Stromal cell of bone marrow (primary cell): ENCODE measurements around the gene PGGT1B.

Experiments
- DNase-seq: peaks from one replicate; pipeline ENCODE4 v3.0.0-alpha.2; 2012; ENCODE audit warnings: low read depth

The PGGT1B gene

DNA sequence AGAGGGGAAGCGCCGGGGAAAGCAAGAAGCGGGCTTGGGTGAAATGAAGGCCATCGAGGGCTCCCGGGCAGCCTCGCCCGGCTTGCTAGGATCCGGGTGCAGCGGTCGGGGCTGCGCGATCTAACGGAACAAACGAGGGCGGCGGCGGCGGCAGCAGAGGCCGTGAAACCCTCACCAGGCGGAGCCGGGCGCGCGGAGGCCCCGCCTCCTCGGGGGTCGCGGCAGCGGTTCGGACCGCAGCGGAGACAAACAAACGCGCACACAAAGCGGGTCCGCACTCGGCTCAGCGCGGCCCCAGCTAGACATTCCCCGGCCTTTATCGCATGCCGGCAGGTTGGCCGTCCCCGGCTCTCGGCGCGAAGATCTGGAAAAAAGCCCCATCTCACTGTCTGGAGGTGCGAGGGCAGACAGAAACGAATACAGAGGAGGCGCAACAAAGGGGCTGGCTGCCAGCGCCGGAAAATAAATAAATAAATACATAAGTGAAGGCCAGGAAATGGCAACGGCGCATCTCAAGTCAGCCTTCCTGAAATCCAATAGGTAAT, 82.4 kb downstream of the PGGT1B start:
- no peak for DNase-seq

DNA sequence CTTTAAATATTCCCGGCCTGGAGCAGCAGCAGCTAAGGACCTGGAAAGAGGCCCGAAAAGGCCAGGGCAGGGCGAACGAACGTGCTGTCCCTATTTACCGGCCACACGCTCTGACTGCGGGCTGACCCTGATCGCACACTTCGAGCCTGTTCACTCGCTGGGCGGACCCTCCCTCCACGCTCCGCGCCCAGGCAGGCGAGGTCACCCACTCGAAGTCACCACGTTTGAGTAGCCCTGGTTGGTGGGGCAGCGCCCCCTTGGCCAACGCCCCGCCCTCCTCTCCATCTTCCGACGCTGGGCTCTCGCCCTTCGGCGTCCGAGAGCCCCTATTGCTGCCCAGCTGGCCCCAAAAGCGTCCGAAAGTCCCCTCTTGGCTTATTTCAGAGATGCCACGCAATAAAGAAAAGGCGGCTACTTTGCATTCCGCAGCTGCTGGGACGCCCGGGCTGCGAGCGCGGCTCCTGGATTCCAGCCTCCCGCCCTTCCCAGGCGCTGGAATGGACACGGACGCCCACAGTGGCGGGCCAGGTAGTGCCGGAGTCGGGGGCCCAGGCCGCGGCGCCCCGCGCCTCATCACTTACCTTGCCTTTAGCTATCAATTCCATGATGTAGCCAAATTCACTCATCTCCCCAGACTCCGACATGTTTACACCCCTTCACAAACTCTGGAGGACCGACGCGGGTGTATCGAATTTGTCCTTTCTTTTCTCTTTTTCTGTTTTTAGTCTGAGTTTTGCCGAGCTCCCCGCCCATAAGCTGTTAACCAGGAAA, 83.1 kb downstream of the PGGT1B start:
- no peak for DNase-seq

GRCh38 chr5:115179030-115179393, 83.7 kb downstream of the PGGT1B start:
- DNase-seq, result no peak

GRCh38 chr5:115170929-115171510, 91.7 kb downstream of the PGGT1B start:
- DNase-seq, result no peak

GRCh38 chr5:115170134-115170928, 92.3 kb downstream of the PGGT1B start:
- no peak for DNase-seq

GRCh38 chr5:115169487-115170133, 93.1 kb downstream of the PGGT1B start, which contains the start of gene TRIM36:
TRIM36 (minus strand) TSS chr5:115169908; CDS start chr5:115169634, 274 bp downstream.
- DNase-seq, result peak; percentile 59

DNA sequence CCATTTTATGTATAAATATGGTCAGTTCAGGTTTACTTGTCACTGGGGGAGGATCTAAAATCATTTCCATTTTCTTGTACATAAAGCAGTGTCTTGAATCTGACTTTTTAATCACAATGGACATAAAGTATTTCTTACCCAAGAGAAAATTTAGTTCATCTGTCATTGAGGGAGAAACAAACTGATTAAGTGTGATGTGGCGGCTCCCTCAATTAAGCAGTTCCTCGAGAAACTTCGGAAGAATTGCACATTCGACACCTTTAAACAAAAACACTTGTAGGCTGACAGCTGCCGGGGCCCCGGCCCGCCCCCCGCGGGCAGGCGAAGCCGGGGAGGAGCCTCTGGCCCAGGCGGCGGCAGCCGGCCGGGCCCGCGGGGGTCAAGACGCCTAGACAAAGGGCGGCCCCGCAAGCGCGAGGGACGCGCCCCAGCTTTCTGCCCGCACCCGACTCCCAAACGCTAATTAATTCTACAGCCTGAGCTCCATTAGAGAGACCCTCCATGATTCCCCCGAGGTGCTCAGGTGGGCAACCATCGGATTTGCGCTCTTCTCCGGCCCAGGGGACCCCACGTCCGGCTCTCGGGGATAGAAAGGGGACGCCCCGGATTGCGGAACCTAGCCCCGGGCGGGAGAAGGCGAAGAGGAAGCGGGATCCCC, 93.7 kb downstream of the PGGT1B start:
- no peak for DNase-seq

GRCh38 chr5:115166744-115167393, 95.8 kb downstream of the PGGT1B start:
- no peak for DNase-seq

DNA sequence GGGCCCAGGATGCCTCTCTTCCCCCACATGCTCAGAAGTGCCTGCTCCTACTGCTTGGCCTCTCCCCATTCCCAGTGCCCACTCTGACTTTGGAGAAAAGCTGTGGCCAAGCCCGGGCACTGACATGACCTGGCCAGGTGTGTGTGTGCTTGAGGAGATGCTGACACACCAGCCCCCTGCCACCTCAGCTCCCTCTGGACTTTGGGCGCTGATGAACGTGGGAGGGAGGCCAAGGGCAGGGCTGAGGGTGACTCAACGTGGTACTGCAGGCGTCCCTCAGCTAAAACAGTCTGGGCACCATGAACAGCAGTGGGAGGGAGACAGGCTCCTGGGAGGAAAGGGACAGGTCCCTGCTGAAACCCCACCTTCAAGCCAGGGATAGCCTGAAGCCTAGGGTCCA, 96.9 kb downstream of the PGGT1B start:
- no peak for DNase-seq

DNA sequence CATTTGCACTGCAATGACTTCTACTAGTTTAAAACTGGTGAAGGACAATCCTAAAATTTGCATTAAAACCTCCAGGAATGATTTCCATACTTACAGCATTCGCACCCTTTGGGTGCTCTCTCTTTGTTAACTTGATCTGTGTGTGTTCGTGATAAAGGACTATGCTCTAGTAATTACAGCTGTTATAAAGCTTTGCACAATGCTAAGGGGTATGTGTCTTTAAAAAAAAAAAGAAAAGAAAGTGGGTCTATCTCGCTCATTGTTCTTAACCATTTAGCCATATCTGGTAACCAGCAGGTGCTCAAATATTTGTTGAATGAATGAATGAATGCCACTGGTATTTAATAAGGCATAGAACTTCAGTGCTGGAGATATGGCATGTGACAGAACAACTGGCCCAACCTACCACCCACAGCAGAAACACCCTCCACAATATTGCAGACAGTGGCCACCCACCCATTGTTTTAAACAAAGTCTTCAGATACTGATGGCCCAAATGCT, 101.7 kb downstream of the PGGT1B start:
- DNase-seq, result no peak
